ENCODE data around the gene NUDT16L1. TPM values are rescaled to one million over a fixed set of nuclear protein-coding genes. Genes with fewer than 3 reads are reported as not detected.

Gene NUDT16L1
- total and polyA plus RNA-seq, 2 of the 13 experiments (the other 11 are each of a cell fraction or from before 2014, with no cell fraction given) = 28.0 to 40.5 TPM

DNA sequence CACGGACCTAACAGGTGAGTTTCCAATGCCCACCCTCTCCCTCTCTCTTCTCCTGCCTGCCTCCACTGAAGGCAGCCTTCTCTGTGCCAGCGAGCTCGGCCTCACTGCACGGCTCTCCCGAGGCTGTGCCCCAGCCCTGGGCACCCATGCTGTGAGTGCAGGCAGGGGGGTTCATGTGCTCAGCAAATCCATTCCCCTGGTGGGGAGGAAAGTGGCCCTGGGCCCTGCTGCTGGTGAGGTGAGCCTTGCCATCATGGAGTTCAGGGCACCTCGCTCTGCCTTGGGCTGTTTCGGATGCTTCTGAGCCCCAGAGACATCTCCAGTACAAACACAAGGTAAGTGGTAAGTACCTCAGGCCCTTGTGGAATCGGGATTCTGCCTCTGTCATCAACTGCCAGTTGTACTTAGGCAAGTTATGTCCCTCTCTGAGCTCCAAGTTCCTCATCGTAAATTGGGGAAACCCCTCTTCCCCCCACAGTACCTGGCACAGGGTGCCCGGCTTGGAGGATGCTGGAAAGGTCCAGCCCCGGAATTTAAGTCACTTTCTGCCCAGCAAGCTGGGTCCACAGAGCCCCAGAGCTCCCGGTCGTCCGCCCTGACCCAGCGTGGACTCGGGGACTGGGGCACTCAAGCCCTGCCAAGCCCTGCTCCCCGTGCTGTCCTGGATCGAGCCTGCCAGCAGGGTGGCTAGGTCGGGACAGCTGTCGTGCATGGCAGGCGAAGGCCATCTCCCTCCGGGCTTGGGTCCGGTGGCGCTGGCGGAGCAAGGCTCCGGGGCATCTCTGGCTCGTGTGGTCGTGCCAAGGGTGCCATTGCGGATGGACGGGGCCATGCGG lies 684 bp upstream of the NUDT16L1 start (continued):
- TF ChIP-seq, protein P1, sequence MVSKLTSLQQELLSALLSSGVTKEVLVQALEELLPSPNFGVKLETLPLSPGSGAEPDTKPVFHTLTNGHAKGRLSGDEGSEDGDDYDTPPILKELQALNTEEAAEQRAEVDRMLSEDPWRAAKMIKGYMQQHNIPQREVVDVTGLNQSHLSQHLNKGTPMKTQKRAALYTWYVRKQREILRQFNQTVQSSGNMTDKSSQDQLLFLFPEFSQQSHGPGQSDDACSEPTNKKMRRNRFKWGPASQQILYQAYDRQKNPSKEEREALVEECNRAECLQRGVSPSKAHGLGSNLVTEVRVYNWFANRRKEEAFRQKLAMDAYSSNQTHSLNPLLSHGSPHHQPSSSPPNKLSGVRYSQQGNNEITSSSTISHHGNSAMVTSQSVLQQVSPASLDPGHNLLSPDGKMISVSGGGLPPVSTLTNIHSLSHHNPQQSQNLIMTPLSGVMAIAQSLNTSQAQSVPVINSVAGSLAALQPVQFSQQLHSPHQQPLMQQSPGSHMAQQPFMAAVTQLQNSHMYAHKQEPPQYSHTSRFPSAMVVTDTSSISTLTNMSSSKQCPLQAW (CRISPR knock-in tag; IDR thresholded peaks at IDR 0.05) = no peak
- TF ChIP-seq TFAP4 (IDR thresholded peaks at IDR 0.05; ENCODE audit: borderline replicate concordance, low read depth) = no peak
- no peak for TF ChIP-seq ZNF775 (CRISPR knock-in tag; IDR thresholded peaks at IDR 0.05; ENCODE audit: borderline replicate concordance)

- peak overlapping the region; percentile 91 for H3K9ac ChIP-seq (ENCODE audit: insufficient read depth, low read depth, low read length)
- H2AFZ ChIP-seq (ENCODE audit: low read length) = no peak overlapping the region
- H3K27me3 ChIP-seq (ENCODE audit: control insufficient read depth in 1 of 2, insufficient read depth in 2 of 2, low read length in 2 of 2) = no peaks in the 10 kb centered on the region
- DNase-seq (ENCODE audit: low spot score) (no peak), FAIRE-seq (no peak), ATAC-seq (peak; percentile 5)
- H3K9me3 ChIP-seq (ENCODE audit: low read length) = no peaks in the 10 kb centered on the region
- ChIA-PET CTCF (ENCODE audit: low intra/inter-chr PET ratio, low total read pairs) (no interaction called here), POLR2A (interaction anchor here (0.7 to 2.1 kb wide), 6 partner anchors 8 to 264 kb away, joined by 3 to 8 read pairs (median 4); partner anchors contain the start of genes ANKS3, DNAAF8 and SEC14L5)
- no peaks in the 10 kb centered on the region for H4K20me1 ChIP-seq (ENCODE audit: insufficient read depth, low read length)
- H3K4me3 ChIP-seq (replicated peaks in 1 of 3; ENCODE audit: insufficient read depth in 1 of 3, low read depth in 2 of 3, low read length in 3 of 3) = peak overlapping the region; percentile 73 to 96 (median 80)
- peak overlapping the region; percentile 67 for H3K27ac ChIP-seq (ENCODE audit: extremely low read length, insufficient read depth, low read length)
- H3K79me2 ChIP-seq (ENCODE audit: insufficient read depth, low read length) = peaks cover 3% of the 10 kb centered on the region
- intact Hi-C loops (cut with micrococcal nuclease; ENCODE audit: unreplicated experiment) (no loop called here), in situ Hi-C loops (cut with HindIII; ENCODE audit: extremely low pct_ligation_motif_present, low pct_unique_long_range_greater_than_20kb) (no loop called here)
- TSS peak; percentile 45 for BruUV-seq (replicated peaks)
- 18% methylated on average over 9 of the region's 54 CpGs for WGBS (ENCODE audit: low lambda C conversion rate)
- H3K4me2 ChIP-seq (ENCODE audit: low read depth, low read length) = peak overlapping the region; percentile 79
- H3K36me3 ChIP-seq (replicated peaks in 1 of 2; ENCODE audit: control insufficient read depth in 1 of 2, insufficient read depth in 2 of 2, low read length in 2 of 2) = peaks cover 11 to 28% of the 10 kb centered on the region in 2 experiments
- peaks cover 38% of the 10 kb centered on the region for H3K4me1 ChIP-seq (ENCODE audit: insufficient read depth, low read length)
- TF ChIP-seq KDM4B (CRISPR knock-in tag; IDR thresholded peaks at IDR 0.05) = no peak
- no peak for TF ChIP-seq NR2F1 (CRISPR knock-in tag; IDR thresholded peaks at IDR 0.05)
- no peak for TF ChIP-seq MAF1 (CRISPR knock-in tag; IDR thresholded peaks at IDR 0.05; ENCODE audit: borderline replicate concordance)
- TF ChIP-seq ZNF747 (CRISPR knock-in tag; IDR thresholded peaks at IDR 0.05; ENCODE audit: borderline replicate concordance) = no peak
- no peak for TF ChIP-seq ZNF138 (CRISPR knock-in tag; IDR thresholded peaks at IDR 0.05; ENCODE audit: low read depth)
- no peak for TF ChIP-seq CEBPB (IDR thresholded peaks at IDR 0.05; ENCODE audit: borderline replicate concordance, low read depth, low read length)
- TF ChIP-seq LCORL (IDR thresholded peaks at IDR 0.05) = no peak
- TF ChIP-seq LCORL (CRISPR knock-in tag; IDR thresholded peaks at IDR 0.05) = no peak
- TF ChIP-seq SRSF1 (optimal IDR thresholded peaks at IDR 0.05; ENCODE audit: low read depth, low read length) = no peak
- TF ChIP-seq KDM2A (CRISPR knock-in tag; IDR thresholded peaks at IDR 0.05; ENCODE audit: borderline replicate concordance, low read depth) = no peak
- TF ChIP-seq ZNF484 (CRISPR knock-in tag; IDR thresholded peaks at IDR 0.05; ENCODE audit: borderline replicate concordance, low read depth) = no peak
- TF ChIP-seq ATAD3A (CRISPR knock-in tag; IDR thresholded peaks at IDR 0.05) = no peak
- TF ChIP-seq ZNF720 (CRISPR knock-in tag; IDR thresholded peaks at IDR 0.05) = no peak
- TF ChIP-seq ZNF639 (CRISPR knock-in tag; conservative IDR thresholded peaks at IDR 0.05) = no peak
- no peak for TF ChIP-seq ISX (CRISPR knock-in tag; conservative IDR thresholded peaks at IDR 0.05)
- TF ChIP-seq SSRP1 (CRISPR knock-in tag; IDR thresholded peaks at IDR 0.05) = no peak
Observed at GRCh38 chr16:4693956-4694641, 737 bp downstream of the NUDT16L1 start.

Measured in HepG2 (cell line).